HFFc6 (cell line): ENCODE data around the gene FN1. TPM values are rescaled to one million over a fixed set of nuclear protein-coding genes. Genes with fewer than 3 reads are reported as not detected.
"Not testable (repeated sequence)": the region's sequence is repeated elsewhere in the genome, so short reads cannot be mapped to it uniquely, and the experiment has no call there.

Experiments
- DNase-seq: peaks from one replicate; pipeline ENCODE4 v3.0.0-alpha.2; 2018
- H3K27ac Mint-ChIP-seq: 2 replicates; pipeline ENCODE4 v1.8.0; 2020; ENCODE audit warnings: mild to moderate bottlenecking, mixed read lengths
- H3K27me3 Mint-ChIP-seq: 2 replicates; pipeline ENCODE4 v1.8.0; 2021; ENCODE audit warnings: mild to moderate bottlenecking, moderate library complexity, mixed read lengths; ENCODE audit not compliant: insufficient read depth
- H3K36me3 Mint-ChIP-seq: 2 replicates; pipeline ENCODE4 v1.8.0; 2021; ENCODE audit warnings: low read depth, mixed read lengths
- H3K4me1 Mint-ChIP-seq: 2 replicates; pipeline ENCODE4 v1.8.0; 2020; ENCODE audit warnings: low read depth, mixed read lengths
- H3K4me3 Mint-ChIP-seq: 2 replicates; pipeline ENCODE4 v1.8.0; 2020; ENCODE audit warnings: mild to moderate bottlenecking, moderate library complexity, mixed read lengths
- H3K9me3 Mint-ChIP-seq: 2 replicates; pipeline ENCODE4 v1.8.0; 2020; ENCODE audit warnings: mild to moderate bottlenecking, mixed read lengths
- CTCF ChIP-seq: fragments of 200-600 bp; sonication (generic); IDR thresholded peaks from 2 replicates; pipeline ENCODE4 v1.5.0; 2021; ENCODE audit warnings: antibody characterized with exemption, mild to moderate bottlenecking
- total RNA-seq, 6 experiments: library from RNA; stranded (reverse); fragmentation: NEBNext Ultra II Directional; extraction: Animal tissue kit (Norgen Biotek cat#: 25700); gene quantifications; 2 replicates in 1 of 6; 3 replicates in 5 of 6; pipeline ENCODE4 v1.2.3, GENCODE V29; 2021

The FN1 gene
- total RNA-seq, 6 experiments from 2014 or later = 2,848 to 5,249 (median 2,869) TPM

GRCh38 chr2:215360596-215360995 lies 75.3 kb downstream of the FN1 start:
- Mint-ChIP-seq H3K27ac (no peak overlapping the region), H3K36me3 (peaks cover 48% of the 10 kb centered on the region), H3K27me3 (peaks cover 43% of the 10 kb centered on the region), H3K4me1 (peaks cover 52% of the 10 kb centered on the region), H3K4me3 (no peak overlapping the region), H3K9me3 (peaks cover 4% of the 10 kb centered on the region; the same call in 1 of the 2 replicates)
- DNase-seq = no peak
- TF ChIP-seq CTCF = no peak

GRCh38 chr2:215360059-215360458 lies 75.8 kb downstream of the FN1 start:
- Mint-ChIP-seq H3K27me3 (peaks cover 43% of the 10 kb centered on the region), H3K4me1 (peaks cover 47% of the 10 kb centered on the region), H3K36me3 (peaks cover 43% of the 10 kb centered on the region)
- not testable (repeated sequence) for H3K27ac Mint-ChIP-seq, DNase-seq, H3K4me3 Mint-ChIP-seq, H3K9me3 Mint-ChIP-seq

GRCh38 chr2:215359576-215359922 lies 76.3 kb downstream of the FN1 start:
- Mint-ChIP-seq H3K4me1 (peaks cover 42% of the 10 kb centered on the region), H3K4me3 (no peak overlapping the region; the same call in 1 of the 2 replicates), H3K27me3 (peaks cover 42% of the 10 kb centered on the region), H3K36me3 (peaks cover 38% of the 10 kb centered on the region), H3K9me3 (peaks cover 4% of the 10 kb centered on the region; the same call in 1 of the 2 replicates), H3K27ac (peak overlapping the region; percentile 42)
- no peak for DNase-seq
- TF ChIP-seq CTCF = no peak

GRCh38 chr2:215358891-215359575 lies 76.8 kb downstream of the FN1 start:
- peak overlapping the region; percentile 14; the same call in 1 of the 2 replicates for H3K4me3 Mint-ChIP-seq
- peaks cover 43% of the 10 kb centered on the region for H3K27me3 Mint-ChIP-seq
- DNase-seq = no peak
- peaks cover 35% of the 10 kb centered on the region for H3K36me3 Mint-ChIP-seq
- TF ChIP-seq CTCF = no peak
- H3K27ac Mint-ChIP-seq = peak overlapping the region; percentile 42
- peaks cover 4% of the 10 kb centered on the region; the same call in 1 of the 2 replicates for H3K9me3 Mint-ChIP-seq
- H3K4me1 Mint-ChIP-seq = peaks cover 37% of the 10 kb centered on the region

- peaks cover 28% of the 10 kb centered on the region for H3K36me3 Mint-ChIP-seq
- peak overlapping the region; percentile 54 for H3K27ac Mint-ChIP-seq
- peaks cover 4% of the 10 kb centered on the region; the same call in 1 of the 2 replicates for H3K9me3 Mint-ChIP-seq
- 0 out of 2 replicates have a peak overlapping the region, but pooled peaks have one; percentile 4 for H3K4me3 Mint-ChIP-seq
- peaks cover 46% of the 10 kb centered on the region for H3K27me3 Mint-ChIP-seq
- H3K4me1 Mint-ChIP-seq = peaks cover 30% of the 10 kb centered on the region
- no peak for DNase-seq
- no peak for TF ChIP-seq CTCF
Observed at GRCh38 chr2:215358312-215358845, 77.5 kb downstream of the FN1 start.

- peaks cover 4% of the 10 kb centered on the region; the same call in 1 of the 2 replicates for H3K9me3 Mint-ChIP-seq
- H3K4me3 Mint-ChIP-seq = peak overlapping the region; percentile 29; the same call in 1 of the 2 replicates
- DNase-seq = no peak
- peaks cover 26% of the 10 kb centered on the region for H3K4me1 Mint-ChIP-seq
- peak overlapping the region; percentile 20 for H3K27ac Mint-ChIP-seq
- H3K27me3 Mint-ChIP-seq = peaks cover 42% of the 10 kb centered on the region
- peaks cover 26% of the 10 kb centered on the region for H3K36me3 Mint-ChIP-seq
- TF ChIP-seq CTCF = no peak
Observed at GRCh38 chr2:215357660-215358059, 78.2 kb downstream of the FN1 start.
